Suppressor macrophage treated with lipopolysaccharide for 1 hour (primary cell): ENCODE data around the gene TMEM200B.
"Not testable (repeated sequence)": the region's sequence is repeated elsewhere in the genome, so short reads cannot be mapped to it uniquely, and the experiment has no call there.

ENCODE experiments used
- DNase-seq, 3 donors: peaks; one replicate each; pipeline ENCODE4 v3.0.0-alpha.2; 2020 to 2022

The TMEM200B gene

DNA sequence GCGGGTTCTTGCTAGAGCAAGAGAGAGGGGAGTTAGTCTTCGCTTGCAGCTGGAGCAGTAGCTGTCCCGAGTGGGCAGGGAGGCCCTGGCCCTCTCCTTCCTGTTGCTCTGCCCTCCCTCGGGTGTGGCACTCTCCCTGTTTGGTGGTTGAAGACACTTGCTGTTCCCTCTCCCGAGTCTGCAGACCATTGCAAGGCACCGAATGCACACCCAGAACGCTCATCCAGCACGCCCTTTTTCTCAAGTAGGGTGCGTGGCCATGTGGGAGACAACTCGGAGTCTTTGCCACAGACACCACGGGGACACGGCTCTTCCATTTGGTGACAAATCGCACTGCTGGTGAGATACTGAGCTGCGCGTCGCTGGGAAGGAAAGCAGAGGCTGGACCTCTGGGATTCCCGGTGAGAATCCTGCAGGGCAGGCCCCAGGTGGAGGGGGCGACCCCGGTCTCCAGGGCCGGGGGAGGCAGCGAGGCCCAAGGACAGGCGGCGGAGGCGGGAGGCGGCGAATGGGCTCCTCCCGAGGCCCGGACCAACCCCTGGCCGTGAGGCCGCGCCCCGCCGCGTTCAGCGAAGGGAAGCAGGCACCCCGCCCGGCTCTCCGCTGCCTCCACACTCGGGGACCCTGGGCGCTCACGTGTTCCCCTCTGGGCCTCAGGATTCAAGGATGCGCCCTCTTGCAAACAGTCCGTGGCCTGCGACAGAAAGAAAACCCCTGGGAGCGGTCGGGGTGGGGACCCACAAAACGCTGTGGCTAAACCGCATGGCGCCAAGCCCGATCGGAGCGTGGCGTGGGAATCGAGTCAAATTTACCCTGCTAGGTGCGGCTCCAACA, 10.4 kb upstream of the TMEM200B start:
- DNase-seq: peak in 1 of 3 donors; percentile 15

DNA sequence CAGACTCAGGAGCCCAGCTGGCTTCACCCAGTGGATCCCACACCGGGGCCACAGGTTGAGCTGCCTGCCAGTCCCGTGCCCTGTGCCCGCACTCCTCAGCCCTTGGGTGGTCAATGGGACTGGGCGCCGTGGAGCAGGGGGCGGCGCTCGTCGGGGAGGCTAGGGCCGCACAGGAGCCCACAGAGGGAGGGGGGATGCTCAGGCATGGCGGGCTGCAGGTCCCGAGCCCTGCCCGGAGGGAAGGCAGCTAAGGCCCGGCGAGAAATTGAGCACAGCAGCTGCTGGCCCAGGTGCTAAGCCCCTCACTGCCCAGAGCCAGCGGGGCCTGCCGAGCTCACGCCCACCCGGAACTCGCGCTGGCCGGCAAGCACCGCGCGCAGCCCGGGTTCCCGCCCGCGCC, 7.4 kb upstream of the TMEM200B start:
- not testable (repeated sequence) for DNase-seq

DNA sequence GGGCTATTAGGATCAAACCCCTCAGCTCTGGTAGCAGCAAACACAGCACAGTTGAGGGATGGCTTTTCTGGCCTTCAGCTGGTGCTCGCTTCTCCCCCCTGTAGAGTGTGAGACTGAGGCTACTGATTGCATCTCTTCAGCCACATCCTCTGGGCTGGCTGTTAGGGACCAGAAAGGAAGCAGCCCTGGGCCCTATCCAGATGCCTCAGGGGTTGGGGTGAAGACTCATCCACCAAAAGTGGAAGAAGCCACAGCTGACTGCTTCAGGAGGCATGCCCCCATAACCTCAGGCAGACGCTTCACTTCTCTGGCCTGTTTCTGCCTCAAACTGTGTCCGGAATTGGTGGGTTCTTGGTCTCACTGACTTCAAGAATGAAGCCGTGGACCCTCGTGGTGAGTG, 6.2 kb upstream of the TMEM200B start:
- DNase-seq: no peak

DNA sequence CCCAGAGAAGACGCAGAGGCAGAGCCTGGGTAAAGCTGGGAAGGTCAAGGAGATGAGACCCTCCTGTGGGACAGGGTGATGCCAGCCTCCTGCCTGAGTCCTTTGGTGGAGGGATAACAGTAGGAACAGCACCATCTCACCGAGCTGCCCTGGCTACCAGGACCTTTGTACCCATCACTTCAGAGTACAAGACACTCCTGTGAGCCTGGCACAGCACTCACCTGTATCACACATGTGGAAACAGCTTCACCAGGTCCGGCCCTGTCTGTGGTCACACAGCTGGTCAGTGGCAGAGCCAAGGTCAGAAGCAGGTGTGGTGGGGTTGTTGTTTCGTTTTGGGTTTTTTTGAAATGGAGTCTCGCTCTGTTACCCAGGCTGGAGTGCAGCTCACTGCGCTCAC, 5.0 kb upstream of the TMEM200B start:
- no peak for DNase-seq

DNA sequence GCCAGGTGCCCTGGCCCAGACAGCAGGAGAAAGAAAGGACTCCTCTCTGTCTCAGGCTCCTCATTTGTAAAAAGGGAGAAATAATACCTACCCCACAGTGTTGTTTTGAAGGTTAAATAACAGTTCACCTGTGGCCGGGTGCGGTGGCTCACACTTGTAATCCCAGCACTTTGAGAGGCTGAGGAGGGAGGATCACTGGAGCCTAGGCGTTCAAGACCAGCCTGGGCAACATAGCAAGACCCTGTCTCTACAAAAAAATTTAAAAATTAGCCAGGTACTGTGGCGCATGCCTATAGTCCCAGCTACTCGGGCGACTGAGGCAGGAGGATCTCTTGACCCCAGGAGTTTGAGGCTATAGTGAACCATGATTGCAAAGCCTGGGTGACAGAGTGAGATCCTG, 2.5 kb upstream of the TMEM200B start:
- DNase-seq: no peak

DNA sequence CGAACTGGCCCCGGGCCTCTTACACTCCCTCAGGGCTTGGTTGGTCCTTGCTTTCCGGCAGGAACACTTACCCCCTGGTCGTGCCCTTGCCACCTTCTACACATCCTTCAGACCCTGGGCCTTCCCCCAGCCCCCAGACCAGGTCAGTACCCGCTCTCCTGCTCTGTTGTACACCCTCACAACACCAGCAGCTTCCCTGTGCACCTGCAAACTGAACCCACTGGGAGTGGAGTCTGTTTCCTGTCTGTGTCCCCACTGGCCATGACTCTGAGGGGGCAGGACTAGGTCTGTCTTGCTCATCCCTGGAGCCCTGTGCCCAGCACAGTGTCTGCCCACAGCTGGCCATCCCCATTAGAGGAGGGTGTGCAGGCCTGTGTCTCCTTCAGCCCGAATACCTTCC, 2.1 kb upstream of the TMEM200B start:
- DNase-seq: no peak

DNA sequence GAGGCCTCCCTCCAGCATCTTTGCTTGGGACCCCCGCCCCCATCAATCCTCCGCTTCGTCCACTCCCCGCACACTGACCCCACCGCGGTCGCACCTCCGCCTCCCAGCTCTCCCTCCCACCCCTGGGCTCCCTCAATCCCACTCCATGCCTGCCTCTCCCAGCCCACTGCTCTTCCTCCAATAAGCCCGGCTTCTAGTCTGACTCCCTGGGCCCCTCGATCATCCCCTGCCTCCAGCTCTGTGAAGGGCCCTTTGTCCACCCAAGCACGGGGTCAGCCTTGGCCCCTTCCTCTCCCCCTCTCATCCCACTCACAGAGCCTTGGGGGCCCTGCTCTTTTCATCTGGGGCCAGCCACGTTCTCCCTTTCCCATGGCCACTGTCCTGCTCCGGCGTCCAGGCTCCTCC, 1.5 kb upstream of the TMEM200B start:
- DNase-seq: no peak

DNA sequence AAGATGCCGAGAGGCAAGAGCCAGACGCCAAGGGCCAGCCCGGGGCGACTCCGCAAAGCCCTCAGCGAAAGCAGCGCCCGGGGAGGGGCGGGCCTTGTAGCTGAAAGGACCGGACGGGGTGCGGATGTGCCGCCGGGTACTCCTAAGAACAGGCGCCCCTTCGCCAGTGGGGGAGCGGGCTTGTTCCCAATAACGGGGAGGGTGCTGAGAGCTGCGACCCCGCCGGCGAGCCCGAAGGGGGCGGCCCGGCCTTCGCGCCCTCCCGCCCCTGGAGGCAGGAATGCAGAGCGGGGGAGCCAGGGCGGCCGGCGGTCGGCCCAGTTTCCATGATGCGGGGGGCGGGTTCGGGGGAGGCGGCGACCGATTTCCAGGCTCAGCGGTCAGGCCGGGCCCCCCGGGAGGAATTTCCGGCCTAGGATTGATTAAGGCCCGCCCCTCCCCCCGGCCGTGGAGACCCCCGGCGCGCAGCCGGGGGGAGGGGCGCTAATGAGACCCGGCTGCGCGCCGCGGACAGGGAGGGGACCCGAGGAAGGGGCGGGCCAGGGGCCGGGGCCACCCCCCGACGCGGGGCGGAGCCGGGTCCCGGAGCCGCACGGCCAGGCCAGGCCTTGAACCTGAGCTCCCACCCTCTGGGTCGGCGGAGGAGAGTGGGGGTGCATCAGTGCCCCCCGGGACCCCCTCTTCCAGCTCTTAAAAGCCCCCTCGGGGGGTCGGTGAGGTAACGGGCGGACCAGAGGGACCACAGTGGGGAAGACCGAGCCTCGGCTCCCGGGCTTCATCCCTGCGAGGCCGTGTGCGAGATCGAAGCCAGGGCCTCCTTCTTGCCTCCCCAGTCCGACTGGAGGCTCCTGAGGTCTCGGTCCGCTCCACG, 898 bp upstream of the TMEM200B start:
- peak; percentile 56 to 76 (median 59) for DNase-seq

DNA sequence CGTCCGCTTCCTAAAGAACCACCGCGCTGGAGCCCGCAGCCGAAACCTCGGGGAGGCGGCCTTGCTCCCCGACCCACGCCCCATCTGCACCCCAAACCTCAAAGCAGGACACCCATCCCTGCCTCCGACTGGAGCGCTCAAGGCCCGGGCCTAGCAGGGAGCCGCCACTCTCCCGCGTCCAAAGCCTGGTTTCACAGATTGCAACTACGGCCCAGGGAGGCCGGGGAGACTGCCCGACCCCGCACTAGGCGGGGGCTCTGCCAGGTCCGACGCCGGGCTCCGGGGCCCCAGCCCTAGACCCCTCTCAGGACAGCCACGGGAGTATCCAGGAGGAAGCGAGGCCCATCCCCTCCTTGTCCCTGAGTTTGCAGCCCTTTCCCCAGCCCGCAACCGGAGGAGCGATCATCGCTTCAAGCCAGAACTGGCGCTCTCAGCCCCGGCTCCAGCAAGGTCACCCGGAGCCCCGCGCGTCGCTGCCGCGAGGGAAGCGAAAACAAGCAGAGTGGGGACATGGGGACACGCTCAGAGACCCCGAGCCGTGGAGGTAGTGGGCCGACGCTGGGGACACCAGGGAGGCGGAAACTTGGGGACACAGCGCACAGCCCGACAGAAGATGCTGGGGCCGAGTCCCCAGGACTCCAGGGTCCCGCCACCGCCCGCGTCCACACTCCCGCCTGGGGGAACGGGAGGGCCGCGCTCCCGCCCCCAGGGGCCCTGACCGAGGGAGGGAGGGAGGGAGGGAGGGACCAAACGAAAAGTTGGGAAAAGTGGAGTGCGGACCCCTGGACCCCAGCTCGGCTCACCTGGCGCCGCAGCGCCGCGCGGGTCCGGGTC, 433 bp downstream of the TMEM200B start:
- DNase-seq: peak in 2 of 3 donors; percentile 20 to 45

DNA sequence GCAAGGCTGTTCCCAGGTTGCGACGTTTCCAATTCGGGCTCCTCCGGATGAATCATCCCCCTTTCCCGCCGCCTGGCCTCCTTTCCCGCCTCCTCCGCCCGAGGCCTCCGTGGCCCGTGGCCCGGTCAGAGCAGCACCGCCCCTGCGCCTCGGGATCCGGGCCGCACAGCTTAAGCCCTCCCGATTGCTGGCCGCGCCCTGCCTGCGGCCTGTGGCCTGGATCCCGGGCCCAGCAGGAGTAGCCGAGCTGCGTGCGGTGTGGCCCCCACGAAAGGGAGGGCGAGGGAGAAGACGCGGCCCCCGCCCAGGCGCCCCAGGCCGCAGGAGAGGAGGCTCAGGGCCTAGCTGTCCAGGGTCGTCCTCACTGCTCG, 1.0 kb downstream of the TMEM200B start:
- DNase-seq: peak; percentile 49 to 75 (median 52)

DNA sequence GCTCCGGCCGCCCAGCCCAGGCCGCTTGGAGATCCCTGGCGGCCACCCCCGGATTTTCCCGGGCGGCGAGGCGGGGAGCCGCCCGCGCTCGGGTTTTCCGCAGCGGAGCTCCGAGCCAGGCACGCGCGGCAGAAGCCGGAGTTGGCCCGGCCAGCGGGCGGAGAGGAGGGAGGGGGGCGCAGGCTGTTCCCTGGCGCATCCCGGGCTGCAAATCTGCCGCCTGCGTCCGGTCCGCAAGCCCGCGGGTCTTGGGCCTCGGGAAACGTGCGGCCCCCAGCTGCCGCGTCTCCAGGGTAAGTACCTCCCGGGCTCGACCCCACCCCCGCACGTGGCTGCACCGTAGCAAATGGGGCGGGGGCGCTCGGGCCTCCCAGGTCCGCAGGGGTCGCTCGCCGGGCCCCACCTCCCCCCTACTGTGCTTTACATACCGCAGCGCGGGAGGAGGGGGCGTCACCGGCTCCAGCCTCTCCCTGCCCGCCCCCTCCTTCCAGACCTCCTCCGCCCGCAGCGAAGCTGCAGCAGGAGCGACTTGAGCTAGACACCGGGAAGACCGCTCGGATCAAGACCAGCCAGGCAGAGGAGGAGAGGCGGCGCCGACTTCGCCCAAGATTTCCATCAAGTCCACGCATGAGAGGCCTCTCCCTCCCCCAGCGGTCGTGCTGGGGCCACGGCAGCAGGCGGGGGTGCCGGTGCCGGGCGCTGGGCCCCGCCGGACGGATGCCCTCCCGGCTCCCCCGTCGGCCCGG, 1.6 kb downstream of the TMEM200B start:
- peak; percentile 63 to 85 (median 71) for DNase-seq

DNA sequence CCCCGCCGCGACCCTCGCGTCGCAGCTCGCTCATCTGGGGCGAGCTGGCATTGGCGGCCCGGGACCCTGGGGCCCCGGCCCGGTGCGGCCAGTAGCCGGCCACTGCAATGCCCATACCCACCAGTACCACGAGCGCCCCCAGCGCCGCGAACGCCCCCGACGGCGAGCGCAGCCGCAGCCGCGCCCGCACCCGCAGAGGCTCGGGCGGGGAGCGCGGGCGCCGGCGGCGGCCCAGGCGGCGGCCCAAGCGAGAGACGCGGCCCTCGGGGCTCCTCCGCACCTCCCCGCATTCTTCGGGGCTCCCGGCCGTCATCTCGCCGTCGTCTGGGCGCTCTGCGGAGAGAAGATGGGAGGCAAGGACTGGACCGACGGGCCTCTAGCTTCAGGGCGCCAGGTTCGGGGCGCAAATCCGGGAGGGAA, 2.2 kb downstream of the TMEM200B start:
- DNase-seq: peak in 1 of 3 donors; percentile 41

DNA sequence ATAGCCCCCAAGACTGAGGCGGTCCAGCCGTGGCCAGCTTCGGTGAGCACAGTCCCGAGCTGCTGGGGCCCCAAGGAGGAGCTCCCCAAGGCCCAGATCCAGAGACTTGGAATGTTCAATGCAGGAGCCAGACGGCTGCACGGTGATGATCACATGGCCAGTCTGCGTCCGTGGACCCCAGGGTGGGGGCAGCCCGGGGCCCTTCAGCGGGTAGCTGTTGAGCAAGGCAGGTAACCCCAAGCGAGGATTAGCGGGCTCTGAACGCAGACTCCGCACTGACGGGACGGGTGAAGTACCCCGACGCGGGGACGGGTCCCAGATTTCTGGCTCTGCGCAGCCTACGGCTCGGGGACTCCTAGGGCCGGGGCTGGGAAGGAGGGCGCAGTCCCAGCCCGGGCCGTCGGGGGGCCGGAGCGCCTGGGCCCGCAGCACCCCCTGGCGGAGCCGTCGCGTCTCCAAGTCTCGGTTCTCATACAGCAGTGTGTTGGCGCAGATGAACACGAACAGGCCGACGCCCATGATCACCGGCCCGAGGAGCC, 2.7 kb downstream of the TMEM200B start:
- peak; percentile 60 to 86 (median 71) for DNase-seq

DNA sequence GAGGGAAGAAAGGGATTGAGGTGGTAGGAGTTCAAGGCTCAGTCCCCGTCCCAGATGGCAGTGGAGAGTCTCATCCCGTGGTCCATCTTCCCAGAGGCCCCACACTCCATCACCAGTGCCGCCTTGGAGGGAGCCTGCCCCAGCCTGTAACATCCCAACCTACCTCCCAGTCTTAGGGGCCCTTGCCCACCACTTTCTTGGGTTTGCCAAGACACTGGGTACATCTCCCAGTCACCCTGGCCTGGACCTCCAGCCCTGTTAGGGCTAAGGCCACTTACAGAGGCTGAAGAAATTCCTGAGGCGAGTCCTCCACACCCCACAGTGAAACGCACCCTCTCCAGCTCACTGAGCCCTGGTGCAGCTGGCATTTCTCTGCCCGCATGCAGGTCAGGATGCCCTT, 3.3 kb downstream of the TMEM200B start:
- DNase-seq: no peak

DNA sequence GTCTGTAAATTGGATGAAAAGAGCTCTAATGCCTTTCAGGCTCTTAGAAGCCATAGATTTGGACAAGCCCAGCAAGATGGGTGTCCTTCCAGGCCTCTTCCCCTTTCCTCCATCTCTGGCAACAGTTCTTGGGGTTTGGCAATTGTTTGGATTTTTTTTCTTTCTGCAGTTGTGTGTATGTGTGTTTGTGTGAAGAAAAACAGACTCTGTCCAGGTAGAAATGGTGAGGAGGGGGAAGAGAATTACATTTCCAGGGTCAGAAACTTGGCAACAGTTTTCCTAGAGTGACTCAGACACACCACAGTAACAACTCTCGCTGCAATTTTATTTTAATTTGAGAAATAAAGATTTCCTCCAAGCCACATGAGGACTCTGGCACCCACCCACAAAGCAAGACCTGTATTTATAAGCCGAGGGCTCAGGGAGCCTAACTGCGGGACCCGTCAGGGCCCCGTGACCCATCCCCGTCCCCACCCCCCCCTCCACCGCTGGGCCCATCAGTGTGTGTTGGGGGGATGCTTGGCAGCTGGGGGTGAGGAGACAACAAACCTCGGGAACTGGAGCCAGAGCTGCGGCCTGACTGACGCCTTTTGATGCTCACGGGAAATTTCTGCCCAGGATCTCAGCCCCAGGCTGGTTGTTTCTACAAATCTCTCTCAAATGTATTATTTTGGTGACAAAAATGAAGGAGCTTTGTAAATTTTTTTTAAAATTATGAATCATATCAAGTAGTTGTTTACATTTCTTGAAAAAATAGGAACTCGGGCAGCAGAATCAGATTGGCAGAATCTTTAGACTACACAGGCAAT, 4.4 kb downstream of the TMEM200B start:
- no peak for DNase-seq

DNA sequence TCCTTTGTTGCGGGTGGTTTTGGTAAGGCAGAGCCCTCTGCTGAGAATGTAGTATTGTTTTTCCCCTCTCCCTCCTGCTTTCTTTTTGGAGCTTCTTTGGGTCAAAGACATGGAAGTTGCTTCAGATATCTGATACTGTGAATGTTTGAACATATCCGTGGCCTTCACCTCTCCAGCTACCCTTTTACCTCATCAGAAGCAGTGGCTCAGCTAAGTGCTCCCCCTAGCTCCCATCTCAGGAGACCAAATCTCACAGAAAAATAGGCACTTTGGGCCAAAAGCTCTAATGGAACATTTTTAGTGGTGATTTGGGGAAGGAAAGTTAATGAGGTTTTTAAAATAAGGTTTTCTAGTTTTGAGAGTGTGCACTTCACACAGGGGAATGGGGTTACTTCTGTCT, 6.3 kb downstream of the TMEM200B start:
- DNase-seq: no peak

DNA sequence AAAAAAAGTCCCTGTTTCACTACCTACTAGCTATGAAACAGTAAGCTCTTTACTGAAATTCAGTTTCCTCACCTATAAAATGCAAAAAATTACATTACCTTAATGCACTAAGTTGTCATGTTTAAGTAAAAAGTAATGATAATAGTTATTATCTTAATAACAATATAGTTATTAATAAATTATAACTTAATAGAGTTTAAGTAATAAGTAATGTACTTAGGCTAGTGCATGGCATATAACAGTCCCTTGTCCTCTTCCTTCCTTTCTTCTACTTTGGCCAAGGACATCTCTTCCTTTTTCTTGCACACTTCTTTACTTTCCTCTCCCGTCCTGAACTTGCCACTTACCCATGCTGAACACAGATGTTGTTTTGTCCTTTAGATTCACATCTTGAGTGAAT, 9.0 kb downstream of the TMEM200B start:
- no peak for DNase-seq

DNA sequence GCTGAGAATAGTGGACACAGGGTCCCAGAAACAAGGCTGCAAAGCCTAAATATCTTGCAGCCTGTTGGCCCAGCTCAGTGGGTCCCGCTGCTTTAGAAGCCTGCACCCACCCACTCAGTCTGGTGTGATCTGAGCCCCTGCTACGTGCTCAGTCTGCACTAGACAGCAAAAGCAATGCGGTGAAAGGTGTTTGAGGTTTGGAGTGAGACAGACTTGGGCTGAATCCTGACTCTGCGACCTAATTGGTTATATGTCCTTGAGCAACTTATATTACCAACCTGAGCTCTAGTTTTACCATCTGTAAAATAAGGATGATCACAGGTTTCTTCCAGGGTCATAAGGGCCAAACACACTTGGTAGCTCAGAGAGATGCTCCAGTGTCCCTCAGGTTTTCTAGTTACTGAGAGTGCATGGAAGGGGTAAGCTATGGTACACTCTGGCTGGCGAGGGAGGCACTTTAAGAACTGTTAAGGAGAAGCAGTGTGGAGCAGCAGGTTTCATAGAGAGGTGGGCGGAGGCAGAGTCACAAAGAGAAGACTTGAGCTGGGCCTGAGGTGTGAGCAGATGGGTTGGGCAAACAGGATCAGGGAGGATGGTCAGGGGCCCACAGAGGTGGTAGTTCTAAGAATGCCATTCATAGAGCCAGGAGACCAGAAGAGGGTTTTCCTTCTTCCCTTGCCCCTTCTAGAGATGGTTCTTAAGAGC, 10.1 kb downstream of the TMEM200B start:
- no peak for DNase-seq

DNA sequence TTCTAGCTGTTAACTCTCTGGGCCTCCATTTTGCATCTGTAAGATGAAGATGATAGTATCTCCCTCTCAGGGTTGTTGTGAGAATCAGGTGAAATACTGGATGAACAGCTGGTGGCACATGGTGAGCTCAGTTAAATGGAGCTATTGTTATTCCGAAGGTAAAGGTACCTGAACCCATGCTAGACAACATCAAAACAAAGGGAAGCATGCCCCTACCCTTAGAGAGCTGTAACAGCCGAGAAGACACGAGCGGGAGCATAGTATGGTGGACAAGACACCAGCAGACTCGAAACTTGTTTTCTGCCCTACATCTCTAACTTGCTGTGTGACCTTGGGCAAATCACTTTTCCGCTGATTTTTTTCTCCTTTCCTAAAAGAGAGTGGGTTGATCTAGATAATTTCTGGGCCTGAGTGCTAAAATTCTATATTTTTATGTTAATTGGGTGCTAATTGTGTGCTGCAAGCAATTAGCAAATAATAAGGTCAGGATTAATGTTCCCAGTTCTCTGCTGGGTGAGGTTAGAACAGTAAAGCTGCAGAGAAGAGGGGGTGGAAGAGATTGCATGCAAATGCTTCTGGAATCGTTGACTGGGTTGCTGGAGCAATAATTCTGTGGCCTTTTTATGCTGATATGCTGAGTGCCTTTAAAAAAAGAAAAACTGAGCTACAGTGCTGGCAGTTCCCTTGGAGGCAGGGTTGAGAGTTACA, 10.8 kb downstream of the TMEM200B start:
- no peak for DNase-seq

DNA sequence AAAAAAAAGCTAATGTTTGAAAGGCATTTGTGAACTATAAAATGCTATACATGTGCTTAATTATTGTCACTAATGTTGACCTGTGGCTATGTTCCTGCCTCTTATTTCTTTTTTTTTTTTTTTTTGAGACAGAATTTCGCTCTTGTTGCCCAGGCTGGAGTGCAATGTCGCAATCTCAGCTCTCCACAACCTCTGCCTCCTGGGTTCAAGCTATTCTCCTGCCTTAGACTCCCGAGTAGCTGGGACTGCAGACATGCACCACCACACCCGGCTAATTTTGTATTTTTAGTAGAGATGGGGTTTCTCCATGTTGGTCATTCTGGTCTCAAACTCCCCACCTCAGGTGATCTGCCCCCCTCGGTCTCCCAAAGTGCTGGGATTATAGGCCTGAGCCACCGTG, 15.7 kb downstream of the TMEM200B start:
- DNase-seq: not testable (repeated sequence)
